Thyroid gland (tissue), 4 donors: ENCODE data around the gene HMCN2.
"Not testable (repeated sequence)": the region's sequence is repeated elsewhere in the genome, so short reads cannot be mapped to it uniquely, and the experiment has no call there.

Source experiments
- CTCF ChIP-seq, 6 experiments: fragments of 200-600 bp in 3 of 6; fragments of 450-650 bp in 3 of 6; sonication (generic) in 3 of 6; IDR thresholded peaks; one replicate each; pipeline ENCODE4 v1.5.1; 2016 to 2019; ENCODE audit warnings: antibody characterized with exemption in 6 of 6, mild to moderate bottlenecking in 2 of 6, inconsistent platforms in 1 of 6, moderate library complexity in 1 of 6
- POLR2A ChIP-seq, 2 donors: fragments of 450-650 bp; IDR thresholded peaks; one replicate each; pipeline ENCODE4 v1.6.1; 2017; ENCODE audit warnings: antibody characterized with exemption in 2 of 2, mild to moderate bottlenecking in 2 of 2, moderate library complexity in 1 of 2

- not testable (repeated sequence) for TF ChIP-seq CTCF, POLR2A (IDR thresholded peaks at IDR 0.05)
Measured at GRCh38 chr9:130434656-130435055, 169.1 kb downstream of the HMCN2 start.
